ENCODE results near the gene BMI1.

DNA sequence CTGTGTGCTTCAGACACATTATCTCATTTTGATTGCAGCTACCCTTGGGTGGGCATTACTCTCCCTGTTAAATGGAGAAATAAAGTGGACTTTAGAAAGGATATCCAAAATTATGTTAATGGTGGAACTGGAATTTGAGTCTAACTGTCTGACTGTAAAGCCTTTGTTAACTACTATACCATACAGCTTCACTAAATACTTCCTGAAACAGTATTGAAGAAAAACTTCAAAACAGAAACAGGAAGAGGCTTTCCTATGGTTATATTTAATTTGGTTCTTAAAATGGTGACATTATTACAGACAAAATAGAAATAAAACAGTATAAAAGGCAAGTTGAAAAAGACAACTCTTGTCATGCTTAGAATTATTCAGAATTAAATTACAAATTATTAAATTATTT, 49.4 kb downstream of the BMI1 start:
- TF ChIP-seq, protein P1, sequence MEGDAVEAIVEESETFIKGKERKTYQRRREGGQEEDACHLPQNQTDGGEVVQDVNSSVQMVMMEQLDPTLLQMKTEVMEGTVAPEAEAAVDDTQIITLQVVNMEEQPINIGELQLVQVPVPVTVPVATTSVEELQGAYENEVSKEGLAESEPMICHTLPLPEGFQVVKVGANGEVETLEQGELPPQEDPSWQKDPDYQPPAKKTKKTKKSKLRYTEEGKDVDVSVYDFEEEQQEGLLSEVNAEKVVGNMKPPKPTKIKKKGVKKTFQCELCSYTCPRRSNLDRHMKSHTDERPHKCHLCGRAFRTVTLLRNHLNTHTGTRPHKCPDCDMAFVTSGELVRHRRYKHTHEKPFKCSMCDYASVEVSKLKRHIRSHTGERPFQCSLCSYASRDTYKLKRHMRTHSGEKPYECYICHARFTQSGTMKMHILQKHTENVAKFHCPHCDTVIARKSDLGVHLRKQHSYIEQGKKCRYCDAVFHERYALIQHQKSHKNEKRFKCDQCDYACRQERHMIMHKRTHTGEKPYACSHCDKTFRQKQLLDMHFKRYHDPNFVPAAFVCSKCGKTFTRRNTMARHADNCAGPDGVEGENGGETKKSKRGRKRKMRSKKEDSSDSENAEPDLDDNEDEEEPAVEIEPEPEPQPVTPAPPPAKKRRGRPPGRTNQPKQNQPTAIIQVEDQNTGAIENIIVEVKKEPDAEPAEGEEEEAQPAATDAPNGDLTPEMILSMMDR (conservative IDR thresholded peaks at IDR 0.05 in 1 of 2, IDR thresholded peaks at IDR 0.05 in 1 of 2; ENCODE audit: low read depth in 1 of 2, low read length in 2 of 2) = no peak
- no peak for TF ChIP-seq EZH2 (IDR thresholded peaks at IDR 0.05; ENCODE audit: low read length, missing control alignments)
